ENCODE data around the gene AP2A2.

DNA sequence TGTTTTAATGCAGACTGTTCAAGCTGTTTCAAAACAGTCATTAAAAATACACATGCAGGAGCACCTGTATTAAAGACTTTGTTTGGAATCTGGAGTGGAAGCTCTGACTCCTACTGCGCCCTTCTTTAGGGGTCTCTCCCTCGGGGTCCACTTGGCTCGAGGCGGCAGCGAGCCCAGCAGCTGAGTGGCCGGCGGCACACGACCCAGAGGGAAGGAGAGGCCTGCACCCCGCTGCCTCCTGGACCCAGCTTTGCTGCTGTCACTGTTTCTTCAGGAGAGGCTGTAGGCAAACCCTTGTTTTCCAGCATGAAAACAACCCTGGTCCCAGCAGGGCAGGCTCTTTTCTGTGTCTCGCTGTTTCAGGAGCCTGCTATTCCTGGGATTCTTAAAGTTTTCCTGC, 81.6 kb downstream of the AP2A2 start:
- TF ChIP-seq GATA3 (IDR thresholded peaks at IDR 0.05; ENCODE audit: low read depth, low read length) (no peak), GATA2 (IDR thresholded peaks at IDR 0.05; ENCODE audit: low read depth, low read length) (no peak)

All from SH-SY5Y (cell line).